DLD1 (cell line): ENCODE data around the gene PPME1.
"Not testable (repeated sequence)": the region's sequence is repeated elsewhere in the genome, so short reads cannot be mapped to it uniquely, and the experiment has no call there.

Experiments
- in situ Hi-C: cut with HindIII; loops from 2 replicates; pipeline ENCODE4 v1.10.0; 2017; ENCODE audit warnings: low sequenced_read_pairs

Gene PPME1, protein sequence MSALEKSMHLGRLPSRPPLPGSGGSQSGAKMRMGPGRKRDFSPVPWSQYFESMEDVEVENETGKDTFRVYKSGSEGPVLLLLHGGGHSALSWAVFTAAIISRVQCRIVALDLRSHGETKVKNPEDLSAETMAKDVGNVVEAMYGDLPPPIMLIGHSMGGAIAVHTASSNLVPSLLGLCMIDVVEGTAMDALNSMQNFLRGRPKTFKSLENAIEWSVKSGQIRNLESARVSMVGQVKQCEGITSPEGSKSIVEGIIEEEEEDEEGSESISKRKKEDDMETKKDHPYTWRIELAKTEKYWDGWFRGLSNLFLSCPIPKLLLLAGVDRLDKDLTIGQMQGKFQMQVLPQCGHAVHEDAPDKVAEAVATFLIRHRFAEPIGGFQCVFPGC

DNA sequence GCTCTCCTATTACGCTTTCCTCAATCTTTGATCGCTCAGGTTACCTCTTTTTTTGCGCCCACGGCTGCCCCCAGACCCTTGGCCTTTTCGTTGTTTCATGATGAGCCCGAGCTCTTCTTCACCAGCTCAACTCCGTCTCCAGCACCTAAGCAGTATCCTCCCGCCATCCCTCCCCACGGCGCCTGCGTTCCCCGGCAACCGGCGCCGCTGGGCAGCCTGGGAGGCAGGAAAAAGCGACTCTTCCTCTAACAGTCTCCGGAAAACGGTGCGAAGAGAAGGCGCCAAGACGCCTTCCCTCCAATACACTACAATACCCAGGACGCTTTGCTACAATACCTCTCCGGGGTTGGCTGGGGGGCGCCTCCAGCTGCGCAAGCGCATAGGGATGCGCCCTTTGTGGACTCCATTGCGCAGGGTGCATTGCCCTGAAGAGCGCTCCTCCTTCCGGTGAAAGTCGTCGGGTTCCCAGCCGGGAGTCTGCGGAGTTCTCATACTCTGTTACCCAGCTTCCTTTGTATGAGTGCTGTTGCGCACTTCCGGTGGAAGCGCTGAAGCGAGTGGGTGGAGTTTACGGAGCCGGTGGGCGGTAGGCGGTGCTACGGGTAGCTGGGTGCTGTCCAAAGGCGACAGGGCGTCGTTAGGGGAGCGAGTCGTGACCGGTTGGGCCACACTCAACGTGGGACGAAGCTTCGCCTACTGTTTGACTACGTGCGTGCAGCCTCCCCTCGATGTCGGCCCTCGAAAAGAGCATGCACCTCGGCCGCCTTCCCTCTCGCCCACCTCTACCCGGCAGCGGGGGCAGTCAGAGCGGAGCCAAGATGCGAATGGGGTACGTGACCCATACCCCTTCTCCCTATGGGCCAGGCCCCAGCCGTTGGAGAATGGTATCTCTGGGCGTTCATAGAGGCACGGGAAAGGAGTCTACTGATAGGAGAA is at the start of gene PPME1, which contains the start of gene C2CD3:
Gene PPME1, plus strand, starts transcription at position 596 of the 936 bp plus-strand sequence. Its CDS starts 133 bp downstream, at position 729.
Gene C2CD3, minus strand, starts transcription at position 309 of the 936 bp plus-strand sequence. Its CDS starts 210 bp downstream, at position 99.
- in situ Hi-C loops: no loop called here

DNA sequence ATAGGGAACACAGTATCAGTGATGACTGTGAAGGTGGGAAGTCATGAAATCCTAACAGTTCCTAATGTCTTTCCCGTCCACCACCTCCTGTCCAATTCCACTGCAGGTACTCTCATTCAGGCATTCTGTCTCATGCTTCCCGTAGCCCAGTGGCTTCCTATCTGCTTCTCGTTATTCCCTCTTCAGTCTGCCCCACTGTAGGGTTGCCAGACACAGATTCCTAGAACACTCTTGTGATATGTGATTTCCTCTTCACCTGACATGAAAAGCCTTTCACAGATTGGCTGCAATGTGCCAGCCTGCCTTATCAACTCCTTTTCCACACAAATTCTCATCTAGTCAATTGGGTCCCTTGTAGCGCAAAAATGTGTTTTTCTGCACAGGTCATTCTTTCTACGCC is 49.3 kb upstream of the PPME1 start:
- in situ Hi-C loops: no loop called here

DNA sequence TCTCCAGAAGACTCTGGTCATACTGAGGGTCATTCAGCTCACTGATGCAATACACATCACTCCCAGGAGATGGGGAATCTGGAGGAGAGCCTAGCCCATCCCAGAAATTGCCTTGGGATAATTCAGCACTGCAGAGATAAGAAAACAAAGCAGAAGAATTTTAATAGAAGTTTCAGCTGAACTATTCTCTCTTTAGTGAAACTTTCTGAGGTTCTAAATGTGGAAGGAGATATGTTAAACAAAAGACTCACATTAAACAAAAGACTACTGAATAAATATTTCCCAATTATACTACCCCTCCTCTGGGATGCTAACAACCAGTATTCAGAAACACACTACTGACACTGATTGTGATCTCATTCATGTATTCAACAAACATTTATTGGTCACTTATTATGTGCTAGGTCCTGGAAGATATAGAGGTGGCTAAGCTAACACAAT is 48.1 kb upstream of the PPME1 start:
- in situ Hi-C loops: no loop called here

DNA sequence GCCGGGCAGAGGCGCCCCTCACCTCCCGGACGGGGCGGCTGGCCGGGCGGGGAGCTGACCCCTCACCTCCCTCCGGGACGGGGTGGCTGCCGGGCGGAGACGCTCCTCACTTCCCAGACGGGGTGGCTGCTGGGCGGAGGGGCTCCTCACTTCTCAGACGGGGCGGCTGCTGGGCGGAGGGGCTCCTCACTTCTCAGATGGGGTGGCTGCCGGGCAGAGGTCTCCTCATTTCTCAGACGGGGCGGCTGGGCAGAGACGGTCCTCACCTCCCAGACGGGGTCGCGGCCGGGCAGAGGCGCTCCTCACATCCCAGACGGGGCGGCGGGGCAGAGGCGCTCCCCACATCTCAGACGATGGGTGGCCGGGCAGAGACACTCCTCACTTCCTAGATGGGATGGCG is 42.0 kb upstream of the PPME1 start:
- in situ Hi-C loops: not testable (repeated sequence)

DNA sequence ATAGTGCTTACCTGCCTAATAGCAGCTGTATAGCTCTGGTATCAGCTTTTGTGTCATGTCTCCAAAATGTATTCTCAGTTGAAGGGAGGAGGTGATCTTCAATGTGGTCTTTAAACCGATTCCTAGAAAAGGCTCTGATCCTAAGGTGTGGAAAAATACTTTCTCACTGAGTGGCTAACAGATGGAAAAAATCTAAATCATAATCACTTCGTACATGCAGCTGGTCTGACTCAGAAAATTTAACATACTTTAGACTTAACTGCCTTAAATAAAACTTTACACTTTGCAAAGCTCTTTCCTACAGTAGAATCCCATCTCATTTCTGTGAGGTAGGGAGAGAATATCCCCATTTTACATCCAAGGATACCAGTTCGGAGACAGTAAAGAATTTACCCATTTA is 38.3 kb upstream of the PPME1 start:
- in situ Hi-C loops: no loop called here

DNA sequence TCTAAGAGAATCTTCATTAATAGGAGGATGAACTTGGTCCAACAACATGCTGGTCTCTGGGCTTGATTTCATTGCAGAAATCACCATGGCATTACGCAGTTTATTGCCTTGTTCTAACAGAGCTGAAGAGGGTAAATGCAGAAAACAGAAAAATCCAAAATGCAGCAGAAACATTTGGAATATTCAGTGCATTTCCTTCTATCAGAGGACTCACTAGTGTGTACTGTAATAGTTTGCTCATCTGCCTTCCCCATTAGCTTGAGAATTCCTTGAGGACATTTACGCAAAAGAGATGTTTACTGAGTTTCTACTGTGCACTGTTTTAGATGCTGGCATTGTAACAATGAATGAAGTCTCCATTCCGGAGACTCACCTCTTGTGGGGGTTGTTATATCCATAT is 37.7 kb upstream of the PPME1 start:
- in situ Hi-C loops: no loop called here

DNA sequence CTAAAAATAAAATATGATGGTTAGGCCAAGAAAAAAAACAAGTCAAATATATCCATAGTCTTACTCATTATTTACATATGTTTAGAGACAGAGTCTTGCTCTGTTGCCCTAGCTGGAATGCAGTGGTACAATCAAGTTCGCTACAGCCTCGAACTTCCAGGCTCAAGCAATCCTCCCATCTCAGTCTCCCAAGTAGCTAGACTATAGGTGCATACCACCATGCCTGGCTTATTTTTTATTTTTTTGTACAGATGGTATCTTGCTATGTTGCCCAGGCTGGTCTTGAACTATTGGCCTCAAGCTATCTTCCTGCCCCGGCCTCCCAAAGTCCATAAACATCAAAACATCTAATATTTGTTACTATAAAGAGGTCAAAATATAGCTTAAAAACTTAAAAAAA is 36.4 kb upstream of the PPME1 start:
- in situ Hi-C loops: no loop called here

DNA sequence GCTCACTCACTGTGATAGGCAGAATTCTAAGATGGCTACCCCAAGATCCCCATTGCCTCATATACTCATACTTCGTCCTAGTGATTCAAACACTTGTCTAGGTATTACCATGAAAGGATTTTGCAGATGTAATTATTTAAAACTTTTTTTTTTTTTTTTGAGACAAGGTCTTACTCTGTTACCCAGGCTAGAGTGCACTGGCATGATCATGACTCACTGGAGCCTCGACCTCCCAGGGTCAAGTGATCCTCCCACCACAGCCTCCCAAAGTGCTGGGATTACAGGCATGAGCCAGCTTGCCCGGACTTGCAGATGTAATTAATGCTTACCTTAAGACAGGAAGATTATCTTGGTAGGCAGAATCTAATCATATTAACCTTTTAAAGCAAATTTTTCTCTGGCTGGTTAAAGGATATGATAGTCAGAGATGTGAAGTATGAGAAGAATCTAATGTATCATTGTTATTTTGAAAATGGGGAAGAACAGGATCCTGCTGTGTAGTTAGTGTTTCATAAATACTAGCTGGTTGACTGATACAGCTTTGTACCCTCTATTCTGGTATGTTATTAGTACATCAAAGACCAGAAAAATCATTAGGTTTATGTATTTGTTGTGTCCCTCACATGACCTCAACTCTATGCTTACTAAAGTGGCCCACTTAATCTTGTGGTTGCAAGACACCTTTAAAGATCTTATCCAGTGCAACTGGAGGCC is 35.8 kb upstream of the PPME1 start:
- in situ Hi-C loops: no loop called here

DNA sequence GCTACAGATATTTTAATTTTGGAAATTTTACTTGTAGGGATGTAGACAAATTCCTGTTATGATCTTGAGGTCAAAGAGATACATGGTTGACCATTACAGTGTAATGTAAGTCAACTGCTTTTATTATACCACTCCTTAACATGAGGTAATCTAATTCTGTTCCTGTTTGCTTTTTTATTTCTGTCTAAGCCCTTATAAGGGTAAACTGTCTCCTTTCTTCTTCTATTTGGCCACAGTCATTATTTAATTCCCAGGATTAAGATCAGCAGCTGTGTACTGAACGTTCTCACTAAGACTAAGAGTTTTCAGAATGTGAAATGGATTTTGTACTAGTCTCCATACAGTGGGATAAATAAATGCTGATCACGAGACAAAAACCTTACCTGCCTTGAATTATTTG is 33.1 kb upstream of the PPME1 start:
- in situ Hi-C loops: no loop called here

DNA sequence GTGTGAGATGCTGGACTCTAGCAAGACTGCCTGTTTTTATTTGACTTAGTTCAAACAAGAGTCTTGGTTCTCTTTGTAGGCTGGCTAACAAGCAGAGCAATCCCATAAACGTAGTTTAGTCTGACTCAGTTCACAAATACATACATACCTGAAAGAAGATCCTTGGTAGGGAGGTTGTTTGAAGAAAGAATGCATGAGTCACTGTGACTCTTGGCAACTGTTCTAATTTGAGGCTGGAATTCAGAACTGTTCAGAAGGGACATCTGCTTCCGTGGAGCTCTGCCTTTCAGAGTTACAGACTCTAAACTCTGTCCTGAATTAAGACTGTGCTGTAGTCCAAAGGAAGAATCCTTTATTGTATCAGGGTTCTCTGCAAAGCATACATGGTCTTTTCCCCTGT is 32.5 kb upstream of the PPME1 start:
- in situ Hi-C loops: no loop called here

DNA sequence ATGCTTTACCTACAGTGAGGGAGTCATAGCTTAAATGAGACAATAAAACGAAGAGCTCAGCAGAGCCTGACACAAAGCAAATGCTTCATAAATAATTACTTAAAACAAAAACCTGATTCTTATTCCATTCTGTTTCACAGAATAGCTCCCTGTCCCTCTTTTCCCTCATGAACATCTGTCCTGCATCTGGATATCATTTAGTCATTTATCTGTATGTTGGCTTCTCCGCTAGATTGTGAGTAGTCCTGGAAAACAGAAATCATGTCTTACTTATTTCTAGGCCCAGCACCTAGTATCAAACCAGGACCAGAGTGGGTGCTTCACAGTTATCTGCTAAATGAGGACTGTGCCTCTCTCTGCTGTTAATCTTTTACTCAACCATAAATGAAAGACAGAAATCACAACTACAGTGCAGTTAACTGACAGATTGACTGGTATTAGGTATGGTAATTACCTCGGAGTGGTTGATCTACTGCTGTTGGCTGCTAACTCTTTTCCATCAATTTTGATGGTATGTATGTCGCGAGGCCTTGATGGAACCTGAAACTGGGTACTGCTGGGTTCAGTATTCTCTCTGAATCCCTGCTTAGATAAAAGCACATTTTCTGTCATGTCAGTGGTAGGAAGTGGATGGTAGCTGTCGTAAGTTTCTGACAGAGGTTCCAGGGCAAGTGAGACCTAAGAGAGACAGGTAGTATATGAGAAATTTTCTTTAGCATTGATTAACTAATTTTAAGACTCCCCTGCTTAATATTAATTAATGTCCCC is 31.8 kb upstream of the PPME1 start:
- in situ Hi-C loops: no loop called here

DNA sequence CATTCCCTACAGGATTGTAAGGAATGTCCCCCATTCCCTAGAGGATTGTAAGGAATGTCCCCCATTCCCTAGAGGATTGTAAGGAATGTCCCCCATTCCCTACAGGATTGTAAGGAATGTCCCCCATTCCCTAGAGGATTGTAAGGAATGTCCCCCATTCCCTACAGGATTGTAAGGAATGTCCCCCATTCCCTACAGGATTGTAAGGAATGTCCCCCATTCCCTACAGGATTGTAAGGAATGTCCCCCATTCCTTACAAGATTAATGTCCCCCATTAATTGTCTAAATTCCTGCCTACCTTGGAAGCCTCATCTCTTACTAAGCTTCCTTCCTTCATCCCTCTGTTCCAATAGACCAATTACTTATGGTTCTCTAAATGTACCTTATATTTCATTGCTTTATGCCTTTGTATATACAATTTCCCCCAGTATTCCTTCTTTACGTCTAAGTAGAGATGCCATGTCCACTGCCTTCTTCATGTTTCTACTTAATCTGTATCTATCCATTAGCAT is 31.1 kb upstream of the PPME1 start:
- in situ Hi-C loops: not testable (repeated sequence)

DNA sequence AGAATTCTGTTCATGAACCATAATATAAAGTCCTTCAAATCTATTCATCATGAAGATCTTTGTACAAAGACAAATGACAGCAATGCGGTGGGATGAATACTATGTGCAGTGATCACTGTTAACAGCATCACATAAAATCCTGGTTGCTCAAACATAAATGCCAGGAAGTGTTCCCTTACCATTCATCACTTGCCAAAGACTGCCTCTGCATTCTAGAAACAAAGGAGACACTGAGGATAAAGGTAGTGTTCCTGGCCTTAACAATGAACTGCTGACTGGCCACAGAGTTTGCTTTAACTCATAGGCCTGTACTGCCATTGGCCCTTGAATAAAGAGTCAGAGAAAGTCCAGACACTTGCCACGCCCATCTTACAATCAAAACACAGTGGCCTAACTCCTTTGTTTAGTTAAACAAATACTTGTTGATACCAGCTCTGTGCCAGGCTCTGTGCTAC is 29.8 kb upstream of the PPME1 start:
- in situ Hi-C loops: no loop called here

DNA sequence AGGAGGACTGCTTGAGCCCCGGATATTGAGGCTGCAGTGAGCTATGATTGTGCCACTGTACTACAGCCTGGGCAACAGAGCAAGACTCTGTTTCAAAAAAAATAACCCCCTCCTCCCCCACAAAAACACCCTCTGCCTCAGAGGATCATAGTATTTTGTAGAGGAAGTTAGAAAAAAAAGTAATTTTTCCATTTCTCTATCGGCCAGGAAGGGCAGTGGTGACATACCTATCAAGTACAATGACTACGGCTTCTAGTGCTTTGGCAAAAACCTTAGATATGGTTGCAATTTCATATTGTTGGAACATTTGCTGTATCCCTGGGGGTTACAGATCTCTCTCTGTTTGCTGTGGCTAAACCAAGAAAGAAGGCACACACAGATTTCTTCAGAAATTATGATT is 29.2 kb upstream of the PPME1 start:
- in situ Hi-C loops: no loop called here

DNA sequence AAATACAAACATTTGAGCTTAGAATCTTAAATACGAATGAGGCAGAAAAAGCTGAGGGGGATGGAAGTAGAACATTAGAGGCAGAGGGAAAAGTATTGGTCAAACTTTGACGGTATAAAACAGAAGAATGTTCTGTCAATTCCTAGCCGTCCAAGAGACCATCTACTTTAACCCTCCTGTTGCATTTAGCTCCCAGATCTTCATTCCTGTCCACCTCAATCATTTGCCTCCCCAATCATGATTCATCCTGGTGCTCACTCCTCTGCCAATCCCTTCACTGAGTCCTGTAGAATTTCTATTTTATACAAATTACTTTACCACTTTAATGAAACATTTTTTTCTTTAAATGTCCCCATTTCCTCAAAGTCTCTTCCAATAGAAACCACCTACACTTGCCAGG is 28.5 kb upstream of the PPME1 start:
- in situ Hi-C loops: no loop called here

DNA sequence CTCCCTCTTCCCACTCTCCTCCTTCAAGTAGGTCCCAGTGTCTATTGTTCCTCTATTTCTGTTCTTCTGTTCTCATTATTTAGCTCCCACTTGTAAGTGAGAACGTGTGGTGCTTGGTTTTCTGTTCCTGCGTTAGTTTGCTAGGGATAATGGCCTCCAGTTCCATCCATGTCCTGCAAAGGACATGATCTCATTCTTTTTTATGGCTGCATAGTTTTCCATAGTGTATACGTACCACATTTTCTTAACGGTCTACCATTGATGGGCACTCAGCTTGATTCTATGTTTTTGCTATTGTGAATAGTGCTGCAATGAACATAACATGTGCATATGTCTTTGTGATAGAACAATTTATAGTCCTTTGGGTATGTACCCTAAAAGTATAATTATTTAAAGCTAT is 26.5 kb upstream of the PPME1 start:
- in situ Hi-C loops: no loop called here

DNA sequence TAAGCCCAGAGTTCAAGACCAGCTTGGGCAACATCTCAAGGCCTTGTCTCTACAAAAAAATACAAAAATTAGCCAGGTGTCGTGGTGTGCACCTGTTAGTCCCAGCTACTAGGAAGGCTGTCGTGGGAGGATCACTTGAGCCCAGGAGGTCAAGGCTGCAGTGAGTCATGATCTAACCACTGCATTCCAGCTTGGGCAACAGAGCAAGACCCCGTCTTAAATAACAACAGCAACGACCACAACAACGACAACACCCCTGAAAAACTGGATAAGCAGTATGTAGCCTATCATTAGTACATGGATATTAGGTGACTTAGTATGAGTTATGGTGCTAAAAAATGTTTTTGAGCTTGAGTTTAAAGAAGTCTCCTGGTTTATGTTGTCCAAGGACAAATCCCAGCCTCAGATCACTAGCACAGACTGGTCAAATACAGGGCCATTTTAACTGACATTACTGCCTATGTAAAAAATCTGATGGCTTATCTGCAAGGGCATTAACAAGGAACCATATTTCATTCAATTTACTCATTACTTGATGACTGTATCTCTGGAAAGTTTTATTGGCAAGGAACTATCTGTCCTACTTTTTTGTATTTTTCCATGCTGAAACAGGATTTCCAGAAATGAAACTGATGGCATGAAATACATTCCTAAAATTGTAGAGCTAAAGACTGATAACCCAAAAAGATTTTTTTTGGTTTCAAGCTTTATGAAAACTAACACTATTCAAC is 23.7 kb upstream of the PPME1 start:
- in situ Hi-C loops: no loop called here

DNA sequence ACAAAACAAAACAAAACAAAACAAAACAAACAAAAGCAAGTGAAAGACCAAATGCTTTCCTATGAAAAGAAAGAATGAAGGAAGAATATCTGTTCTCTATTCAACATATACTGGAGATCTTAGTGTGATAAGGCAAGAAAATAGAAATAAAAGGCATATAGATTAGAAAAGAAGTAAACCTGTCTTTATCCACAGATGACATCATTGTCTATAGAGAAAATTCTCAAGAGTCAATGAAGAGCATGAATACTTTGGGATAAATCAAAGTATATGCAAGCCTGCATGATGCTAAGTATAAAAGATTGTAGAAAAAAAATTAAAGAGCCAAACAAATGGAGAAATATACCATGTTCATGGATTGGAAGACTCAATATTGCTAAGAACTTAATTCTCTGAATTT is 17.9 kb upstream of the PPME1 start:
- in situ Hi-C loops: no loop called here

DNA sequence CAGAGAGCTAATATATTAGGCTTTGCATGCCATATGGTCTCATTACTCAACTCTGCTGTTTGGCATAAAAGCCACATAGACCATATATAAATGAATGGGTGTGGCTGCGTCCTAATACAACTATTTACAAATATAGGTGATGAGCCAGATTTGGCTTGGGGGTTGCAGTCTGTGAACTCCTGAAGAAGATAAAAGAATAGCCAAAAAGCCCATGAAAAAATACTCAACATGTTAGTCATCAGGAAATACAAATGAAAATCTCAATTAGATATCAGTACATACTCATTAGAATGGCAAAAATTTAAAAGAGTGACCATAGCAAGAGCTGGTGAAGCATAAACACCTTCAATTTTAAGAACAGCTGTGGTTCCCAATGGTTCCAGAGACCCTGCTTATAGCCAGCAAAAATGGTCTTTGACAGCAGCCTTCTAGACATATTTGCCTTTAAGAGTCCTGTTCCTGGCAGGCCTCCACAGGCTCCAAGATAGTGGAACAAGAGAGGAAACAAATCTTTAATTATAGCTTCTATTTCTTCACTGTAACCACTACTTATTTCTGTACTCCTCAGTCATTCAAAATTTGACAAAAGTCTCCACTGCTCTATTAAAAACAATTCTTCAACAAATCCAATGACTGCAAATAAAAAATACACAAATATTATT is 16.3 kb upstream of the PPME1 start:
- in situ Hi-C loops: no loop called here
